OCI-M2 (cell line): ENCODE results near the gene PIGX.

ENCODE experiments used
- DNase-seq: peaks from one replicate; lab custom pipeline; 2025; ENCODE audit not compliant: unreplicated experiment; lab: John Stamatoyannopoulos, UW

The PIGX gene

DNA sequence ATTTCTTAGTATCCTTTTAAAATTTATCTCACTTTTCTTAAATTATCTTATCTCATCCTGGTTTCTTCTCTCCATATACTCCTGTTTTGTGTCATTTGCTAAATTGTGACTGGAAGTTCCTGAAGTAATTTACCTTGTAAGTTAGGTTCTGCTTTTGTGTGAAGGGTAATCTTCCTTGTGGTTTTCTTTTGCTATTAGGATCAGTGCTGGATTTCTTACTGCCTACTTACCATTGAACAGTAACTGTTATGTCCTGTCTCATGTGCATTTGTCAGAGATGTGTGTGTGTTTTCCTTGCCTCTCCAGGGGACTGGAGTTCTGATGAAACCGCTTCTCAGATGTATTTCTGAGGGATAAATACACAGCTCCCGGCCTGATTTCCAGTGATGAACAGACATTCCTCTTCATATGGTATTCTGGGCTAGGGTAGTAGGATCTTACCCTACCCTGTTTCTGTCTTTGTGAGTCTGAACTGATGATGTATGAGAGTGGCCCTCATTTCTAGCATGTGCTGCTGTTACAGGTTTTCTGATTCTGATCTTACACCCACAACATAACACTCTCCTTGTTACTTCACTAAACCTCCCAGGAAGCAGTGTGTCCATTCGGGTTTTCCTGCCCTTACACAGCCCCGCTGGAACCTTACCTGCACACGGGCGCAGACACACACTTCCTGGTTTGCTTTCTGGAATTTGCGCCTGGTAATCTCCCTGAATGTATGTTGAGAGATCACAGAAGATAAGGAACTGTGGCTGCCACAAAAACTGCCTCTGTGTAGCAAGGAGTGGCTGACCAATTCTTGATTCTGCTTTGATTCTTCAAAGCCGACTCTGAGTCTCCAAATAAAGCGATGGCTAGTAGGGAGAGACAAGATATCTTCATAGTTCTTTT is 42.2 kb downstream of the PIGX start:
- DNase-seq = no peak

DNA sequence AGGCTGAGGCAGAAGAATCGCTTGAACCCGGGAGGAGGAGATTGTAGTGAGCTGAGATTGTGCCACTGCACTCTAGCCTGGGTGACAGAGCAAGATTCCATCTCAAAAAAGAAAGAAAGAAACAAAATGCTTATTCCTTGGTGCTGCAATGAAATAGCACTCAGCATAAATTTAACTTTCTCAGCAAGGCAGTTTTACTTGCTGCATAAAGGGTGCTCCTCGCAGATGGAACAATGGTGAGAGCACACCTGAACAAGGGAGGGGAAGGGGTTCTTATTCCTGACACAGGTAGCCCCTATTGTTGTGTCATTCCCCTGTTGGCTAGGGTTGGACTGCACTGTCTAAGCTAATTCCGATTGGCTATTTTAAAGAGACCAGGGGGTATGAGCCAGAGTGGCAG is 44.6 kb downstream of the PIGX start:
- DNase-seq = no peak

DNA sequence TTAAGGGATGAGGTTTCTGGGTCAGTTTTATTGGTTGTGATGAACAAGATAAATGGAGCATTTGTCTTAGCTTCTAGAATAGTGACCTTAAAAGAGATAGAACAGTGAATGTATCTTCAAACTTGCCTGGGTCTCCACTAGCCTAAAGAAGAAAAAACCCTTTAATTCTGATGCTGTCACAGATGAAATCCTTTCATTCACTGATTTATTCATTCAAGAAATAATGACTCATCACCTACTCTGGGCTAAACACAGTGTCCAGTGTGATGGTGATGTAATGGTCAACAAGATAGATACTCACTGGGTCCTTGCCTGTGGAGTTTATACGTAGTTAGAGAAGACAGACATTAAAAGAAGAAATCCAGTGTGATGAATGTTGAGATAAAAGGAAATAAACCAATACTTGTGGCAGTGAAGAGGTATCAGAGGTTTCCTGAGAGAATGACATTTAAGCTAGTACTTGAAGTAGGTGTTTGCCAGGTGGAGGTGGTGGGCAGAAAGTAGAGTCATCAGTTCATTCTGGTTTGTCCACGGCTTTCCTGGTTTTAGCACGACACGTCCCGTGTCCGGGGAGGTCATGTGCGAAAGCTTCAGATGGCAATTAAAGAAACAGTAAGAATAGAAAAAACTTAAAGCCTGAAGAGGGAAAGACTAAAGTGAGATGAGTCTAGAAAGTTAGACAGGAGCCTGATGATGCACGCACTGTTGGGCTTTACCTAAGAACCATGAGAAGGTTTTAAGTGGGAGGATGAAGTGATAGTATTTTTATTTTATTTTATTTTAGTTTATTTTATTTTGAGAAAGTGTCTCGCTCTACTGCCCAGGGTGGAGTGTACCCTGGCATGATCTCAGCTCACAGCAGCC is 45.9 kb downstream of the PIGX start:
- DNase-seq = no peak

DNA sequence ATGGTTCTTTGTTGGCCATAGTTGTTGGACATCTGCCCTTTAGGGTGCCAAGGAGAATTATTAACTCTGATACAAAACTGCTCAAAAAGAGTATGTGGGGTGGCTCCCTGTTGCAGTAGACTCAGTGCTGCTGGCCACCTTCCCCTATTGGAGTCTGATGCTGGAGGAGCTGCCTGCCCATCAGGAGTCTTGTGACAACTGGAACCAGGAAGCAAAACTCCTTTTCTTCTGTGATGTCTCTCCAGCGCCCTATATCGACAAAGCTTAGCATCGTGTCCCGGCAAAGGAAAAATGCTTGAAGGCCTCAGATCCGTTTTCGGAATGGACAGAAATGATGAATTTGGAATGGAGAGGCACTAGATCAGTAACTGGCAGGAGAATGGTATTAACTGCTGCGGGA is 51.0 kb downstream of the PIGX start:
- no peak for DNase-seq

DNA sequence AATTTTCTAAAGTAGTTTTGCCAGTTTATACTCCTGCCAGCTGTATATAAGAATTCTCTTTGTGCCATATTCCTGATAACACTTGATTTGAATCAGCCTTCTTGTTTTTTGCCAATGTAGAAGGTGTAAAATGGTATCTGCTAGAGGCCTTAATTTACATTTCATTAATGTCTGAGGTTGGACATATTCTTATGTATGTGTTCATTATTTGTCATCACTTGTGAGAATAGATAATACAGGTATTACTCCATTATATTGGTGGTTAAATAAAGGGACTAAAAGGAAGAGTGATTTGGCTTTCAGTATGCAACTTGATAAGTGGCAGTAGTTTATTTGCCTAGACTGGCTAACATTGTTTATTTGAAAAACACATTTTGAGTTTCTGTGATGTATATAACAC is 53.3 kb downstream of the PIGX start:
- no peak for DNase-seq

DNA sequence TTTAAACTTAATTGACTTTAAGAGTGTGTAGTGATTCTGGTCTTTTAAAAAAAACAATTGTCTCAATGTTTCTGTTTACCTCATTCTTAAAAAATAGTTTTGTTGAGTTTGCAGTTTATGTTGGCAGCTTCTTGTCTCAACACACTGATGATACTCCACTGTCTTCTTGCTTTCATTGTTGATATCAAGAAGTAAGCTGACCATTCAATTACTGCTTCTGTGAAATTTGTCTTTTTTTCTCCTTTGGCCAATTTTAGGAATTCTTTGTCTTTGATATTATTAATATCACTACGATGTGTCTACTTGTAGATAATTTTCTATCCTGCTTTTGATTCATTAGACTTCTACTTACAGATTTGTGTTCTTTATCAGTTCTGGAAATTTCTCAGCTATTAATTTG is 58.9 kb downstream of the PIGX start:
- DNase-seq = no peak

DNA sequence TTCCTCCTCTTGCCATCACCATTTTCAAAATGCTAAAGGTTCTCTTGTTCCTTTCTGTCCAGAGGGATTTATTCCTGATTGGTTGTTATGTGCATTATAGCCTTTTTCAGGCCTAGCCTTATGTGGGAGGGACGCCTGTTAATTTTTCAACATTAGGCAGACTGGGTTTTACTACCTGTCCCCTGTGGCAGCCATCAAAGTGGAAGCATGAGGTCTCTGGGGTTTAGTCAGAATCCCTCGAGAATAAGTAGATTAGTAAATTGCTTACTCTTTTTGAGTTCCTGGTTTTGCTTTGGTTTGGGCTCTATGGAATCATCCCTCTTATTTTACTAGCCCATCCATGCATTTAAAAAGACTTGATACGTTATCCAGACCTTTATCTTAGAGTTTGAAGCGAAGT is 59.9 kb downstream of the PIGX start:
- no peak for DNase-seq

DNA sequence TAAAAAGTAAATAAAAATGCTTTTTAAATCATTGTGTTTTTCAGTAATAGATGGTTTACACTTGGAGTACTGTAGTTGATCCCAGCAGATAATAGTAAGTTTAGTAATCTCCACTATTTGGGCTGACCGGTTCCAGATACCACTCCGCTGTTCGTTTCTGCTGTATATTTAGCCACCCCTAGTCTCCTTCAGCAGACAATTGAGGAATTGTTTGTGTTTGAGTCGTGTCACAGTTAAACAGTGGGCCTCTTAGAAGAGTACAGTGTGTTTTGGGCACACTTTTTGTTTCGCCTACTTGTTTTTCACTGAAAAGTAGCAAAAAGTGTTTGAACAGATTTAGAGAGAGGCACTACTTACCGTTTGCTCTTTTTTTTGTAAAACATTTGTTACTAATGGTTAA is 60.7 kb downstream of the PIGX start:
- DNase-seq = no peak

DNA sequence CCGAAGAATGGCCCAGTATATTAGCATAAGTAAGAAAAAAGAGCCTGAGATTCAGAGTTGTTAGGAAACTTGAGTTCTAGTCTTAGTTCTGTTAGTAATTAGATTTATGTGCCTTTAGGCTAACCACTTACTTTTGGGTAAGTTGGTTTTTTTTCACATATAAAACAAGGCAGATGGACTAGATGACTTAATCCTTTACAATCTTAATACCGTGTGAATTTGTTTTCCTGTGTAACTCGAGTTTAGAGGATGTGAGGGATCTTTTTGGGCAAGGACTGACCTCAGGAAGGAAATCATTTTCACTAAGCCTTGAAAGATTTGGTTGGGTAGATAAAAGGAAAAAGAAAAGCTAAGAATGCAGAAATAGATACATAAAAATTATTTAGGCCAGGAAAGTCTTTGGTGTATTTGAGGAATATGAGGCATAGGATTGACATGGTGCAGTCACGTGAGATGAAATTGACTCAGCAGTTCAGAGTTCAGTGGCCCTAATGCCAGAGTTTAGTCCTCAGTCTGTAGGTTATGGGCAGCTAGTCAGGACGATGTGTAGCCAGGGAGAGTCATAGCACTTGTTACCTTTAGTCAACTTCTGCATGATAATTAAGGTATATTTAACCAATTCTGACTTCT is 62.1 kb downstream of the PIGX start:
- no peak for DNase-seq

DNA sequence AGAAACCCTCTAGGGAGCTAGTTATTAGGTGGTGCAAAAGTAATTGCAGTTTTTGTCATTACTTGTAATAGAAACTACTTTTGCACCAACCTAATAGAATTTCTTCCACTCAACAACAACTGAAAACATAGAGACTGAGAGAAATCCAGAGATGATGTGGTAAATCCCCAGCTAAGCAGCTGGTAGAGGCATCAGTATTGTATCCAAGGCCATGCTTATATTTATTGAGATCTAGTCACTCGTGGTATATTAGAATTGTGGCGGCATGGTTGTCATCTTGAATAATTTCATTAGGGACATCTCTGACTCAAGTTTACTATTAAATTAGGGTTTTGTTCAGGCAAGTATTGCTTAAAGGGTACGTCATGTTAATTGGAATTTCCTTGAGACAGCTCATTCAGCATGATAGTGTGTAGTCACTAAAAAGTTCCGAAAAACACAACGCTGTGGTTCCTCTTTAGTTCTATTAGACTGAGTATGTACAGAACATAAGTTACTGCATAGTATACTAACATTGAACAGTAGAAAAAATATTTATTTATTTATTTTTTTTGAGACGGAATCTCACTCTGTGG is 62.8 kb downstream of the PIGX start:
- no peak for DNase-seq

DNA sequence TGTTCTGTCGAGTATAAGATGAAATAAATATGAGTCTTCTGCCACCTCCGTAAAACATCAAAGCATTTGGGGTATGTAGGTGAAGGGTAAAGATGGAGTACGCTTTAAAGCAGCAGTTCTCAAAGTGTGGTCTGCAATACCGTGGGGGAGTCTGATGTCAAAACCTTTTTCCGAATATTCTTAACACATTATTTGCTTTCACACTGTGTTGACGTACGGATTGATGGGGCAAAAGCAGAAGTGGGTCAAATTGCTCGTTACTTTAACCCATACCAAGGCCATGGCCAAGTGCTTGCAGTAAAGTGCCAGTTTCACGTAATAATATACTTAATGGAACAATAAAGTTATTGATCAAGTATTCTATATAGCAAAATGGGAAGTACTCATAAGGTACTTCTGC is 63.8 kb downstream of the PIGX start:
- DNase-seq = no peak

DNA sequence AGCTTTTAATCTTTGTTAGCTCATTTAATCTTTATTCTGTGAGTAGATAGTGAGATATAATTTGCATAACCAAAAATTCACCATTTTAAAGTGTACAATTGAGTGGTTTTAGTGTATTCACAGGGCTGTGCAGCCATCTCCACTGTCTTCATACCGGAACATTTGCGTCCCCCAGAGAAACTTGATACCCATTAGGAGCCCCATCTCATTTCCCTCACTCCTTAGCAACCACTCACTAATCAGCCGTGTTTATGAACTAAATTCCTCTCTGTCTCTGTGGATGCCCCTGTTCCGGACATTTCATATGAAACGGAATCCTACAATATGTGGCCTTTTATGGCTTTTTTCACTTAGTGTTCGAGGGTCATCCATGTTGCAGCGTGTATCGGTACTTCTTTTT is 65.7 kb downstream of the PIGX start:
- no peak for DNase-seq

DNA sequence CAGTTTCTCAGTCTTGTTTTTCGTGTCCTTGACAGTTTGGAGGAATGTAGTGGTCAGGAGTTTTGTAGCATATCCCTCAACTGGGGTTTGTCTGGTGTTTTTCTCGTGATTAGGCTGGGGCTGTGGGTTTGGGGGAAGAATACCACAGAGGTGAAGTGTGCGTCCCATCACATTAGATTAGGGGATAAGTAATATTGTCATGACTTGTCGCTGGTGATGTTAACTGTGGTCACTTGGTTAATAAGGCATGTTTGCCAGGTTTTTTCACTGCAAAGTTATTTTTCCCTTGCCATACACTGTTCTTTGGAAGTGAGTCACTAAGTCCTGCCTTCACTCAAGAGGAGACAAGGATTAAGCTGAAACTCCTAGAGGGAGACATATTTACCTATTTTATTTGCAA is 66.6 kb downstream of the PIGX start:
- DNase-seq = no peak

DNA sequence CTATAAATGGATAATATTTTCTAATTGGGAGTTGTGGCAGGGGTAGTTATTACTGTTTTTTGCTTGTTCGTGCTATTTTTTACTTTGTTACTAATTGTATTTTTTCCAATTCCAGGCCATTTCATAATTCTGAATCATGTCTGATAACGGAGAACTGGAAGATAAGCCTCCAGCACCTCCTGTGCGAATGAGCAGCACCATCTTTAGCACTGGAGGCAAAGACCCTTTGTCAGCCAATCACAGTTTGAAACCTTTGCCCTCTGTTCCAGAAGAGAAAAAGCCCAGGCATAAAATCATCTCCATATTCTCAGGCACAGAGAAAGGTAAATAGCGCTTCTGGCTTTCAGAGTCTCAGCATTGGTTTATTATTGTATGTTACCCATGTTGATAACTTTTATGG is 70.3 kb downstream of the PIGX start:
- no peak for DNase-seq
